H1 (cell line): ENCODE data around the gene AGPAT2.

Experiments
- BRCA1 ChIP-seq: IDR thresholded peaks from 2 replicates; pipeline ENCODE4 v1.6.1; 2012; ENCODE audit warnings: low read depth, low read length, improper control_type of control experiment
- CTCF ChIP-seq, 3 experiments: IDR thresholded peaks; 1 replicate in 2 of 3; 2 replicates in 1 of 3; pipeline versions ENCODE4 v1.5.1 to v1.6.1; 2011; ENCODE audit warnings: low read length in 3 of 3, mild to moderate bottlenecking in 3 of 3, inconsistent platforms in 2 of 3, low read depth in 1 of 3, moderate library complexity in 1 of 3; ENCODE audit not compliant: insufficient read depth in 1 of 3; ENCODE audit errors: control extremely low read depth in 1 of 3
- EP300 ChIP-seq, 2 experiments: IDR thresholded peaks; 1 replicate in 1 of 2; 2 replicates in 1 of 2; pipeline ENCODE4 v1.6.1; 2011 to 2012; ENCODE audit warnings: low read depth in 2 of 2, low read length in 2 of 2, mild to moderate bottlenecking in 2 of 2, borderline replicate concordance in 1 of 2, inconsistent platforms in 1 of 2, moderate library complexity in 1 of 2
- EZH2 ChIP-seq: fragments of 200-600 bp; sonication (generic); IDR thresholded peaks from 2 replicates; pipeline ENCODE4 v1.7.1; 2012; ENCODE audit warnings: low read depth, mild to moderate bottlenecking, moderate library complexity, low read length, inconsistent platforms; ENCODE audit not compliant: severe bottlenecking
- HDAC2 ChIP-seq, 2 experiments: fragments of 300-600 bp in 1 of 2; sonication (generic) in 1 of 2; IDR thresholded peaks; 2 replicates each; pipeline ENCODE4 v1.6.1; 2011 to 2012; ENCODE audit warnings: low read depth in 2 of 2, low read length in 2 of 2, mild to moderate bottlenecking in 2 of 2, moderate library complexity in 2 of 2, borderline replicate concordance in 1 of 2, inconsistent platforms in 1 of 2
- MAFK ChIP-seq: IDR thresholded peaks from 2 replicates; pipeline ENCODE4 v1.6.1; 2012; ENCODE audit warnings: low read depth, mild to moderate bottlenecking, improper control_type of control experiment, low read length
- NRF1 ChIP-seq: IDR thresholded peaks from 2 replicates; pipeline ENCODE4 v1.6.1; 2011; ENCODE audit warnings: mild to moderate bottlenecking, low read depth, low read length, improper control_type of control experiment
- POLR2A ChIP-seq, 2 experiments: IDR thresholded peaks; 1 replicate in 1 of 2; 2 replicates in 1 of 2; pipeline ENCODE4 v1.6.1; 2011; ENCODE audit warnings: low read depth in 2 of 2, low read length in 2 of 2, mild to moderate bottlenecking in 2 of 2; ENCODE audit errors: control extremely low read depth in 1 of 2
- SUZ12 ChIP-seq: fragments of 200-600 bp; sonication (generic); IDR thresholded peaks from 2 replicates; pipeline ENCODE4 v1.6.1; 2012; ENCODE audit warnings: mild to moderate bottlenecking, inconsistent platforms, low read length, moderate library complexity, mixed read lengths
- TAF1 ChIP-seq: IDR thresholded peaks from 2 replicates; pipeline ENCODE4 v1.6.1; 2011; ENCODE audit warnings: mild to moderate bottlenecking, low read depth, low read length

- no peak for TF ChIP-seq MAFK
- TF ChIP-seq HDAC2 (IDR thresholded peaks at IDR 0.05; ENCODE audit: borderline replicate concordance in 1 of 2, low read depth in 2 of 2, low read length in 2 of 2): no peak
- TF ChIP-seq SUZ12: no peak
- TF ChIP-seq CTCF (IDR thresholded peaks at IDR 0.05; ENCODE audit: control extremely low read depth in 1 of 3, insufficient read depth in 1 of 3, low read depth in 1 of 3, low read length in 3 of 3): no peak
- no peak for TF ChIP-seq EZH2
- no peak for TF ChIP-seq NRF1
- TF ChIP-seq POLR2A (IDR thresholded peaks at IDR 0.05; ENCODE audit: control extremely low read depth in 1 of 2, low read depth in 2 of 2, low read length in 2 of 2): no peak
- no peak for TF ChIP-seq TAF1
- TF ChIP-seq EP300 (IDR thresholded peaks at IDR 0.05; ENCODE audit: borderline replicate concordance in 1 of 2, low read depth in 2 of 2, low read length in 2 of 2): no peak
- no peak for TF ChIP-seq BRCA1
Measured at GRCh38 chr9:136684799-136685198, 2.5 kb downstream of the AGPAT2 start.
